ENCODE results near the gene GNAO1. TPM values are rescaled to one million over a fixed set of nuclear protein-coding genes. Genes with fewer than 3 reads are reported as not detected.

Gene GNAO1
- total RNA-seq, 1 donor from 2014 or later: 1.2 TPM

GRCh38 chr16:56282451-56282850 is 91.2 kb downstream of the GNAO1 start:
- Mint-ChIP-seq H3K9me3 (ENCODE audit: low read depth) (no peaks in the 10 kb centered on the region), H3K4me3 (ENCODE audit: unreplicated experiment) (no peak overlapping the region), H3K36me3 (ENCODE audit: low read depth) (no peaks in the 10 kb centered on the region), H3K4me1 (ENCODE audit: low read depth) (no peaks in the 10 kb centered on the region), H3K27ac (ENCODE audit: unreplicated experiment) (no peak overlapping the region), H3K27me3 (ENCODE audit: low read depth) (no peaks in the 10 kb centered on the region)
- no peak for TF ChIP-seq CTCF (IDR thresholded peaks at IDR 0.05)
- no peak for DNase-seq (ENCODE audit: low spot score)

- Mint-ChIP-seq H3K36me3 (ENCODE audit: low read depth) (no peaks in the 10 kb centered on the region), H3K27me3 (ENCODE audit: low read depth) (no peaks in the 10 kb centered on the region), H3K9me3 (ENCODE audit: low read depth) (no peaks in the 10 kb centered on the region), H3K27ac (ENCODE audit: unreplicated experiment) (no peak overlapping the region), H3K4me3 (ENCODE audit: unreplicated experiment) (no peak overlapping the region), H3K4me1 (ENCODE audit: low read depth) (no peaks in the 10 kb centered on the region)
- DNase-seq (ENCODE audit: low spot score): no peak
- no peak for TF ChIP-seq CTCF (IDR thresholded peaks at IDR 0.05)
Observed at GRCh38 chr16:56284521-56284920, 93.2 kb downstream of the GNAO1 start.

- TF ChIP-seq CTCF (IDR thresholded peaks at IDR 0.05): no peak
- peaks cover 8% of the 10 kb centered on the region for H3K27me3 Mint-ChIP-seq (ENCODE audit: low read depth)
- H3K9me3 Mint-ChIP-seq (ENCODE audit: low read depth): no peaks in the 10 kb centered on the region
- no peaks in the 10 kb centered on the region for H3K36me3 Mint-ChIP-seq (ENCODE audit: low read depth)
- no peak overlapping the region for H3K4me3 Mint-ChIP-seq (ENCODE audit: unreplicated experiment)
- no peak for DNase-seq (ENCODE audit: low spot score)
- H3K4me1 Mint-ChIP-seq (ENCODE audit: low read depth): no peaks in the 10 kb centered on the region
- H3K27ac Mint-ChIP-seq (ENCODE audit: unreplicated experiment): no peak overlapping the region
Observed at GRCh38 chr16:56286809-56287208, 95.5 kb downstream of the GNAO1 start.

- Mint-ChIP-seq H3K27ac (ENCODE audit: unreplicated experiment) (no peak overlapping the region), H3K4me3 (ENCODE audit: unreplicated experiment) (no peak overlapping the region), H3K4me1 (ENCODE audit: low read depth) (no peaks in the 10 kb centered on the region), H3K27me3 (ENCODE audit: low read depth) (peaks cover 8% of the 10 kb centered on the region), H3K36me3 (ENCODE audit: low read depth) (no peaks in the 10 kb centered on the region), H3K9me3 (ENCODE audit: low read depth) (no peaks in the 10 kb centered on the region)
- no peak for DNase-seq (ENCODE audit: low spot score)
- no peak for TF ChIP-seq CTCF (IDR thresholded peaks at IDR 0.05)
Observed at GRCh38 chr16:56288019-56288418, 96.7 kb downstream of the GNAO1 start.

- no peak for TF ChIP-seq CTCF (IDR thresholded peaks at IDR 0.05)
- H3K27ac Mint-ChIP-seq (ENCODE audit: unreplicated experiment): no peak overlapping the region
- H3K36me3 Mint-ChIP-seq (ENCODE audit: low read depth): no peaks in the 10 kb centered on the region
- no peak for DNase-seq (ENCODE audit: low spot score)
- H3K4me1 Mint-ChIP-seq (ENCODE audit: low read depth): peaks cover 3% of the 10 kb centered on the region
- no peaks in the 10 kb centered on the region for H3K9me3 Mint-ChIP-seq (ENCODE audit: low read depth)
- H3K4me3 Mint-ChIP-seq (ENCODE audit: unreplicated experiment): no peak overlapping the region
- peaks cover 8% of the 10 kb centered on the region for H3K27me3 Mint-ChIP-seq (ENCODE audit: low read depth)
Observed at GRCh38 chr16:56289416-56289815, 98.1 kb downstream of the GNAO1 start.
